Heart right ventricle (tissue), 16 donors: ENCODE data around the gene GPR55. TPM values are rescaled to one million over a fixed set of nuclear protein-coding genes. Genes with fewer than 3 reads are reported as not detected.

Experiments
- ATAC-seq, 8 donors: fragments of 200-7000 bp; cut with Tn5 transposase; one replicate each; pipeline ENCODE4 v1.9.1; 2020; ENCODE audit warnings: mild to moderate bottlenecking in 8 of 8, moderate library complexity in 8 of 8, moderate number of reproducible peaks in 1 of 8
- DNase-seq, 2 donors: peaks; one replicate each; pipeline ENCODE4 v3.0.0-alpha.2; 2020
- H3K27ac ChIP-seq, 10 donors: fragments of 200-600 bp; sonication (generic) in 2 of 10; one replicate each; pipeline versions ENCODE4 v1.5.0 to v1.8.0; 2020 to 2022; ENCODE audit warnings: mild to moderate bottlenecking in 3 of 10
- H3K27me3 ChIP-seq, 7 donors: fragments of 200-600 bp; one replicate each; pipeline ENCODE4 v1.8.0; 2021 to 2022; ENCODE audit warnings: mild to moderate bottlenecking in 2 of 7
- H3K36me3 ChIP-seq, 9 donors: fragments of 200-600 bp; sonication (generic) in 1 of 9; one replicate each; pipeline versions ENCODE4 v1.5.0 to v1.8.0; 2020 to 2022; ENCODE audit warnings: mild to moderate bottlenecking in 2 of 9
- H3K4me1 ChIP-seq, 9 donors: fragments of 200-600 bp; sonication (generic) in 1 of 9; one replicate each; pipeline versions ENCODE4 v1.5.0 to v1.8.0; 2020 to 2022; ENCODE audit warnings: mild to moderate bottlenecking in 4 of 9
- H3K4me3 ChIP-seq, 10 donors: fragments of 200-600 bp; sonication (generic) in 2 of 10; one replicate each; pipeline versions ENCODE4 v1.5.0 to v1.8.0; 2020 to 2022; ENCODE audit warnings: mild to moderate bottlenecking in 7 of 10, moderate library complexity in 2 of 10
- H3K9me3 ChIP-seq, 11 donors: fragments of 200-600 bp in 10 of 11; sonication (generic) in 2 of 11; one replicate each; pipeline versions ENCODE4 v1.5.0 to v1.8.0; 2013 to 2022; ENCODE audit warnings: mild to moderate bottlenecking in 2 of 11, control low read depth in 1 of 11, moderate library complexity in 1 of 11
- CTCF ChIP-seq, 9 donors: fragments of 200-600 bp; sonication (generic) in 2 of 9; IDR thresholded peaks; one replicate each; pipeline versions ENCODE4 v1.5.0 to v1.8.0; 2021 to 2022; ENCODE audit warnings: antibody characterized with exemption in 9 of 9, mild to moderate bottlenecking in 5 of 9, moderate library complexity in 1 of 9
- WGBS, 2 donors: extraction: QIAGEN DNeasy Blood & Tissue Kit; methylation state at CpG; one replicate each; pipeline ENCODE4 v1.1.7; 2013; ENCODE audit warnings: inconsistent platforms in 1 of 2; 5-methylcytosine and 5-hydroxymethylcytosine counted together
- intact Hi-C, 10 donors: fragments of 100-400 bp; cut with DNase I; formaldehyde crosslinking; loops; one replicate each; pipeline versions ENCODE4 v1.11.1 to v1.14.2; 2022
- polyA plus RNA-seq, 2 donors: library from polyadenylated mRNA; stranded (reverse); fragments of 200-250 nt; gene quantifications; one replicate each; pipeline ENCODE4 v1.2.3, GENCODE V29; 2013
- total RNA-seq, 10 donors: library from RNA; stranded (reverse); fragmentation: NEBNext Ultra II Directional in 3 of 10; extraction: Animal tissue kit (Norgen Biotek cat#: 25700) in 3 of 10; gene quantifications; one replicate each; pipeline versions ENCODE4 v1.2.1 to v1.2.4, GENCODE V29; 2021 to 2023
- donor health status: Arrhythmogenic right ventricular cardiomyopathy.
- donor health status: ischemic (EF 13 %, LVEDD 7.1; RV severe dilation, severe dysfunction).
- donor health status: healthy with polysubstance abuse.
- donor health status: DM: no; HTN: yes; CAD: no.
- donor health status: DM: no; HTN: no; CAD: no.
- donor health status: ischemic (EF 25% LVEDD 6.9; RV normal size, moderate dysfunction).
- donor health status: ischemic (EF 25% LVEDD 5.7; RV mildly dilated, moderate dysfunction).
- donor health status: healthy.
- donor health status: DM: yes; HTN: yes; CAD: no.
- donor health status: Ischemic cardiomyopathy.
- donor health status: ischemic (EF 35%, LVEDD 5.7; RV mildly dilated, moderate dysfunction).
- donor health status: nonischemic (EF 11% LVEDD 7.7; RV severe dilation, severe dysfunction).
- donor health status: DM: yes; HTN: yes; CAD: no.
- donor health status: PGD.
- donor health status: ischemic (EF 29% LVEDD 5.4; RV normal size, mild dysfunction).
- donor health status: nonischemic (EF 23%, LVEDD 6.1; RV moderate dilation, normal function).

Gene GPR55
- total and polyA plus RNA-seq, 12 donors = 0.01 to 0.42 TPM; not detected in 10

GRCh38 chr2:230893841-230894781, 30.9 kb downstream of the GPR55 start:
- WGBS, 2 donors = 75 to 85% methylated on average over 19 of the region's 19 CpGs
- no peak for DNase-seq

GRCh38 chr2:230893338-230893737, 31.7 kb downstream of the GPR55 start:
- Histone ChIP-seq H3K27me3 (peaks cover 0 to 14% (median 0%) of the 10 kb centered on the region in 7 donors), H3K36me3 (no peaks in the 10 kb centered on the region), H3K27ac (no peak overlapping the region), H3K9me3 (no peaks in the 10 kb centered on the region), H3K4me1 (no peaks in the 10 kb centered on the region), H3K4me3 (no peak overlapping the region)
- intact Hi-C loops = no loop called here
- no peak for TF ChIP-seq CTCF (IDR thresholded peaks at IDR 0.05)
- WGBS, 2 donors = 46 to 61% methylated on average over 6 of the region's 6 CpGs
- DNase-seq (no peak), ATAC-seq (no peak)

More at GRCh38 chr2:230893841-230894781, 30.9 kb downstream of the GPR55 start:
- Histone ChIP-seq H3K4me3 (no peak overlapping the region), H3K4me1 (peaks cover 0 to 3% (median 0%) of the 10 kb centered on the region in 9 donors), H3K27me3 (peaks cover 0 to 14% (median 0%) of the 10 kb centered on the region in 7 donors), H3K36me3 (no peaks in the 10 kb centered on the region), H3K27ac (no peak overlapping the region), H3K9me3 (no peaks in the 10 kb centered on the region)
- ATAC-seq = no peak
- intact Hi-C loops = no loop called here
- no peak for TF ChIP-seq CTCF (IDR thresholded peaks at IDR 0.05)

- Histone ChIP-seq H3K27ac (no peak overlapping the region), H3K9me3 (no peaks in the 10 kb centered on the region), H3K27me3 (peaks cover 0 to 14% (median 0%) of the 10 kb centered on the region in 7 donors), H3K4me3 (no peak overlapping the region), H3K4me1 (no peaks in the 10 kb centered on the region), H3K36me3 (no peaks in the 10 kb centered on the region)
- intact Hi-C loops = no loop called here
- no peak for TF ChIP-seq CTCF (IDR thresholded peaks at IDR 0.05)
- DNase-seq (no peak), ATAC-seq (no peak)
- 63 to 64% methylated on average over 6 of the region's 6 CpGs for WGBS, 2 donors
Measured at GRCh38 chr2:230891509-230891908, 33.5 kb downstream of the GPR55 start.

GRCh38 chr2:230891064-230891463, 34.0 kb downstream of the GPR55 start:
- peak in 1 of 8 donors; percentile 31 for ATAC-seq
- DNase-seq = no peak
- WGBS, 2 donors = 49 to 65% methylated on average over 5 of the region's 5 CpGs

More at GRCh38 chr2:230891064-230891463, 34.0 kb downstream of the GPR55 start:
- Histone ChIP-seq H3K4me1 (peaks cover 0 to 2% (median 0%) of the 10 kb centered on the region in 9 donors), H3K27me3 (peaks cover 0 to 14% (median 0%) of the 10 kb centered on the region in 7 donors), H3K9me3 (no peaks in the 10 kb centered on the region), H3K4me3 (no peak overlapping the region), H3K36me3 (no peaks in the 10 kb centered on the region), H3K27ac (no peak overlapping the region)
- no peak for TF ChIP-seq CTCF (IDR thresholded peaks at IDR 0.05)
- intact Hi-C loops = no loop called here
